Fibroblast of peridontal ligament (primary cell): ENCODE measurements around the gene FANCC.
A peak's percentile ranks its signal among the peaks of the same experiment; 100 is the strongest.
"Not testable (repeated sequence)": the region's sequence is repeated elsewhere in the genome, so short reads cannot be mapped to it uniquely, and the experiment has no call there.

Experiments
- DNase-seq: peaks from one replicate; pipeline ENCODE4 v3.0.0-alpha.2; 2010; ENCODE audit errors: extremely low read depth

FANCC gene

GRCh38 chr9:95229230-95229915 lies 88.1 kb downstream of the FANCC start:
- DNase-seq, result no peak

- DNase-seq, result no peak
Observed at GRCh38 chr9:95226921-95227320, 90.6 kb downstream of the FANCC start.

GRCh38 chr9:95225726-95226106 lies 91.8 kb downstream of the FANCC start:
- no peak for DNase-seq

- DNase-seq, result peak; percentile 59
Observed at GRCh38 chr9:95225076-95225725, 92.3 kb downstream of the FANCC start.

- DNase-seq, result peak; percentile 61
Observed at GRCh38 chr9:95224376-95225019, 93.0 kb downstream of the FANCC start.

GRCh38 chr9:95220352-95220751 lies 97.2 kb downstream of the FANCC start:
- DNase-seq, result not testable (repeated sequence)

GRCh38 chr9:95218773-95219172 lies 98.7 kb downstream of the FANCC start:
- no peak for DNase-seq

- no peak for DNase-seq
Observed at GRCh38 chr9:95217936-95218335, 99.6 kb downstream of the FANCC start.

- DNase-seq, result no peak
Observed at GRCh38 chr9:95215336-95215898, 102.1 kb downstream of the FANCC start.

GRCh38 chr9:95213117-95213516 lies 104.4 kb downstream of the FANCC start:
- no peak for DNase-seq

GRCh38 chr9:95211028-95211427 lies 106.5 kb downstream of the FANCC start:
- DNase-seq, result peak; percentile 37

- no peak for DNase-seq
Observed at GRCh38 chr9:95207403-95207802, 110.1 kb downstream of the FANCC start.

- peak; percentile 84 for DNase-seq
Observed at GRCh38 chr9:95206143-95206542, 111.4 kb downstream of the FANCC start.

GRCh38 chr9:95204710-95205109 lies 112.8 kb downstream of the FANCC start:
- no peak for DNase-seq

GRCh38 chr9:95204310-95204709 lies 113.2 kb downstream of the FANCC start:
- DNase-seq, result no peak

GRCh38 chr9:95203019-95203418 lies 114.5 kb downstream of the FANCC start:
- not testable (repeated sequence) for DNase-seq

- no peak for DNase-seq
Observed at GRCh38 chr9:95202076-95202681, 115.3 kb downstream of the FANCC start.

- peak; percentile 28 for DNase-seq
Observed at GRCh38 chr9:95201206-95201605, 116.3 kb downstream of the FANCC start.

- DNase-seq, result peak; percentile 81
Observed at GRCh38 chr9:95197692-95198271, 119.7 kb downstream of the FANCC start.

GRCh38 chr9:95193480-95193879 lies 124.0 kb downstream of the FANCC start:
- DNase-seq, result no peak

GRCh38 chr9:95193067-95193466 lies 124.4 kb downstream of the FANCC start:
- no peak for DNase-seq

- no peak for DNase-seq
Observed at GRCh38 chr9:95192631-95193030, 124.9 kb downstream of the FANCC start.
